Measurements from ENCODE around the gene ZCWPW1. TPM values are rescaled to one million over a fixed set of nuclear protein-coding genes. Genes with fewer than 3 reads are reported as not detected.

ZCWPW1 gene
- total and polyA plus RNA-seq, 2 of the 13 experiments (the other 11 are each of a cell fraction or from before 2014, with no cell fraction given): 2.4 to 2.5 TPM

GRCh38 chr7:100428199-100428966 is at the start of gene ZCWPW1 (continued):
- TF ChIP-seq PRDM15 (CRISPR knock-in tag; IDR thresholded peaks at IDR 0.05) (peak; percentile 66), ZNF567 (CRISPR knock-in tag; IDR thresholded peaks at IDR 0.05; ENCODE audit: borderline replicate concordance) (no peak; the same call in 1 of the 2 replicates), ZNF746 (CRISPR knock-in tag; IDR thresholded peaks at IDR 0.05) (no peak; the same call in none of the 2 replicates), ZNF83 (CRISPR knock-in tag; IDR thresholded peaks at IDR 0.05; ENCODE audit: borderline replicate concordance) (0 out of 2 replicates have a peak, but pooled peaks have one; percentile 76), NPAS2 (CRISPR knock-in tag; IDR thresholded peaks at IDR 0.05; ENCODE audit: borderline replicate concordance) (no peak), ZFP36 (IDR thresholded peaks at IDR 0.05; ENCODE audit: borderline replicate concordance, low read depth, low read length, partially characterized antibody) (no peak), HOXA7 (CRISPR knock-in tag; IDR thresholded peaks at IDR 0.05) (no peak), MIXL1 (CRISPR knock-in tag; IDR thresholded peaks at IDR 0.05) (0 out of 2 replicates have a peak, but pooled peaks have one; percentile 34), HNRNPLL (IDR thresholded peaks at IDR 0.05; ENCODE audit: low read depth, low read length, poor library complexity, severe bottlenecking) (peak; percentile 95), EED (CRISPR knock-in tag; IDR thresholded peaks at IDR 0.05) (peak; percentile 83; the same call in 1 of the 2 replicates), RBAK (CRISPR knock-in tag; IDR thresholded peaks at IDR 0.05) (peak; percentile 52; the same call in 1 of the 2 replicates), RFXAP (CRISPR knock-in tag; IDR thresholded peaks at IDR 0.05; ENCODE audit: borderline replicate concordance) (peak; percentile 68; the same call in 1 of the 2 replicates), EEA1 (CRISPR knock-in tag; IDR thresholded peaks at IDR 0.05; ENCODE audit: borderline replicate concordance) (peak; percentile 88)
- TF ChIP-seq, protein P1, sequence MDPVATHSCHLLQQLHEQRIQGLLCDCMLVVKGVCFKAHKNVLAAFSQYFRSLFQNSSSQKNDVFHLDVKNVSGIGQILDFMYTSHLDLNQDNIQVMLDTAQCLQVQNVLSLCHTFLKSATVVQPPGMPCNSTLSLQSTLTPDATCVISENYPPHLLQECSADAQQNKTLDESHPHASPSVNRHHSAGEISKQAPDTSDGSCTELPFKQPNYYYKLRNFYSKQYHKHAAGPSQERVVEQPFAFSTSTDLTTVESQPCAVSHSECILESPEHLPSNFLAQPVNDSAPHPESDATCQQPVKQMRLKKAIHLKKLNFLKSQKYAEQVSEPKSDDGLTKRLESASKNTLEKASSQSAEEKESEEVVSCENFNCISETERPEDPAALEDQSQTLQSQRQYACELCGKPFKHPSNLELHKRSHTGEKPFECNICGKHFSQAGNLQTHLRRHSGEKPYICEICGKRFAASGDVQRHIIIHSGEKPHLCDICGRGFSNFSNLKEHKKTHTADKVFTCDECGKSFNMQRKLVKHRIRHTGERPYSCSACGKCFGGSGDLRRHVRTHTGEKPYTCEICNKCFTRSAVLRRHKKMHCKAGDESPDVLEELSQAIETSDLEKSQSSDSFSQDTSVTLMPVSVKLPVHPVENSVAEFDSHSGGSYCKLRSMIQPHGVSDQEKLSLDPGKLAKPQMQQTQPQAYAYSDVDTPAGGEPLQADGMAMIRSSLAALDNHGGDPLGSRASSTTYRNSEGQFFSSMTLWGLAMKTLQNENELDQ (CRISPR knock-in tag; IDR thresholded peaks at IDR 0.05; ENCODE audit: borderline replicate concordance): no peak

Measured in HepG2 (cell line).